ENCODE data around the gene SKOR1.
A peak's percentile ranks its signal among the peaks of the same experiment; 100 is the strongest.

Gene SKOR1

DNA sequence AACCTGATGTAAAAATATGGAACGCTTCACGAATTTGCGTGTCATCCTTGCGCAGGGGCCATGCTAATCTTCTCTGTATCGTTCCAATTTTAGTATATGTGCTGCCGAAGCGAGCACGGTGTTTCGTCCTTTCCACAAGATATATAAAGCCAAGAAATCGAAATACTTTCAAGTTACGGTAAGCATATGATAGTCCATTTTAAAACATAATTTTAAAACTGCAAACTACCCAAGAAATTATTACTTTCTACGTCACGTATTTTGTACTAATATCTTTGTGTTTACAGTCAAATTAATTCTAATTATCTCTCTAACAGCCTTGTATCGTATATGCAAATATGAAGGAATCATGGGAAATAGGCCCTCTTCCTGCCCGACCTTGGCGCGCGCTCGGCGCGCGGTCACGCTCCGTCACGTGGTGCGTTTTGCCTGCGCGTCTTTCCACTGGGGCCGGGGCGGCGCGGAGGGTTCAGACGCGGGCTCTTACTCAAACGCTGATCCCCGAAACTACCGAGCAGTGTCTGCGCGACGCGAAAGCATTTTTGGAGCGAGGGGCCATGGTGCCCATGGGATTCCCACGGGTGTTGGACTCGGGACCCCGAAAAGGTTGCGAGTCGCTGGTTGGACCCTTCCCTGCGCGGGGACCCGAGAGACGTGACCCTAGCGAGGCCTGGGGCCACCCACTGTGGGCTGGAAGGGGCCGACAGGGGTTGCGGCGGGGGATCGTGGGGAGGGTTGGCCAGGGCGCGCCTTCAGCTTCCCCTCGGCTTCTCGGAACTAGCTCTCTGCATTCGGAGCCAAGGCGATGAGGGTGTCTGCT lies 14.8 kb downstream of the SKOR1 start, which contains the start of gene RNU6-1:
TSS of gene RNU6-1 (minus strand) at position 117 of the 820 bp plus-strand sequence.
- Histone ChIP-seq H3K4me1 (ENCODE audit: insufficient read depth, insufficient read length) (peaks cover 15% of the 10 kb centered on the region), H3K9me3 (ENCODE audit: insufficient read depth, low read length) (no peaks in the 10 kb centered on the region), H3K9ac (ENCODE audit: insufficient read length, low read depth) (peak within 1 kb of the TSS; percentile 84), H3K36me3 (ENCODE audit: insufficient read depth, insufficient read length, low read length) (no peaks in the 10 kb centered on the region), H3K4me3 (ENCODE audit: insufficient read length, low read depth) (peak within 1 kb of the TSS; percentile 81), H3K27me3 (ENCODE audit: insufficient read depth, insufficient read length) (peaks cover 31% of the 10 kb centered on the region)
- DNase-seq (ENCODE audit: low read depth, low spot score): no peak
- TF ChIP-seq SUZ12 (IDR thresholded peaks at IDR 0.05; ENCODE audit: extremely low read depth, insufficient read depth, insufficient read length): no peak
- no peak for TF ChIP-seq ZNF274 (IDR thresholded peaks at IDR 0.05; ENCODE audit: low read depth, low read length)
- TF ChIP-seq YY1 (IDR thresholded peaks at IDR 0.05; ENCODE audit: insufficient read depth, insufficient read length): no peak

DNA sequence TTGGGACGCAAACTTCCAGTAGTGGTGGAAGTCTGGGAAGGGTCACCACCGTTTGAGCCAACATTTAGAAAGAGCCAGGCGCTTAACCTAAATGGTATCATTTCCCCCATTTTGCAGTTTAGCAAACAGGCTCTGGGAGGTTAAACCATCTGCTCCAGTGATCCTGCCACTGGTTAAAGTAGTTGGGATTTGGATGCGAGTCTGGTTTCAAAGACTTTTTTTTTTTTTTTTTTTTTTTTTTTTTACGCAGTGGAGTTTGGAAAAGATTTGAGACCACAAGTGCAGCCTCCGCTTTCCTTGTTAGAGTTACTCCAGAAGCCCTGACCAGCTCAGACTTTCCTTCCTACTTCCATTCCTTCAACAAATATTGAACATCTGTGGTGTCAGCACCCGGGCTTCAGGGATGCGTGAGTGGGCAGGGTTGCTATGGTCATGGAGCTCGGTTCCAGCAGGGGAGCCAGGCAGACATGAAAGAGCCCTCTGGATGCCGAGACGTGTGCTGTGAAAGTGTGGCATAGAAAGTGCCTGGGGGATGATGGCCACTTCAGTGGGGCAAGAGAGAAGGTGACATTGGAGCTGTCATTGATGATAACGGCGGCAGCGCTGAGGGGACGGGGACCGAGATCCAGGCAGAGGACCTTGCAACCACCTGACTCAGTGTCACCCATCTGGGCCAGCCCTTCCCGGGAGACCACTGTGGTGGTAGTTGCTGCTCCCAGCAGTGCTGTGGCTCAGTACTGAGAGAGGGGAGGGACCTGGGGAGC lies 15.6 kb downstream of the SKOR1 start:
- Histone ChIP-seq H3K4me3 (ENCODE audit: insufficient read length, low read depth) (peak overlapping the region; percentile 81), H3K9ac (ENCODE audit: insufficient read length, low read depth) (peak overlapping the region; percentile 84), H3K27me3 (ENCODE audit: insufficient read depth, insufficient read length) (peaks cover 23% of the 10 kb centered on the region), H3K4me1 (ENCODE audit: insufficient read depth, insufficient read length) (peaks cover 15% of the 10 kb centered on the region), H3K36me3 (ENCODE audit: insufficient read depth, insufficient read length, low read length) (no peaks in the 10 kb centered on the region), H3K9me3 (ENCODE audit: insufficient read depth, low read length) (no peaks in the 10 kb centered on the region)
- DNase-seq (ENCODE audit: low read depth, low spot score): no peak
- TF ChIP-seq SUZ12 (IDR thresholded peaks at IDR 0.05; ENCODE audit: extremely low read depth, insufficient read depth, insufficient read length): no peak
- TF ChIP-seq YY1 (IDR thresholded peaks at IDR 0.05; ENCODE audit: insufficient read depth, insufficient read length): no peak
- no peak for TF ChIP-seq ZNF274 (IDR thresholded peaks at IDR 0.05; ENCODE audit: low read depth, low read length)

DNA sequence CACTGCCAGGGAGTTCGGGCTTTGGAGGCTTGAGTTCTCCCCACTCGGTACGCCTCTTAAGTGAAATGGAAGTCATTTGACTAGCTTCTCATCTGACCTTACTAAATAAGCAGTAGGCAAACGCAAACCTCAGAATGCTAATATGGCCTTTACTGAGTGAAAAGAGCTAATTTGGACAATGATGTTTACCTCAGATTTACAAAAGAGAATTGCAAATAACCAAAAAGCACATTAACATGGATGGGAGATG lies 16.1 kb downstream of the SKOR1 start:
- no peaks in the 10 kb centered on the region for H3K36me3 ChIP-seq (ENCODE audit: insufficient read depth, insufficient read length, low read length)
- peak overlapping the region; percentile 81 for H3K4me3 ChIP-seq (ENCODE audit: insufficient read length, low read depth)
- H3K9ac ChIP-seq (ENCODE audit: insufficient read length, low read depth): peak overlapping the region; percentile 84
- H3K4me1 ChIP-seq (ENCODE audit: insufficient read depth, insufficient read length): peaks cover 15% of the 10 kb centered on the region
- peaks cover 20% of the 10 kb centered on the region for H3K27me3 ChIP-seq (ENCODE audit: insufficient read depth, insufficient read length)
- no peaks in the 10 kb centered on the region for H3K9me3 ChIP-seq (ENCODE audit: insufficient read depth, low read length)
- DNase-seq (ENCODE audit: low read depth, low spot score): no peak
- TF ChIP-seq ZNF274 (IDR thresholded peaks at IDR 0.05; ENCODE audit: low read depth, low read length): no peak
- no peak for TF ChIP-seq YY1 (IDR thresholded peaks at IDR 0.05; ENCODE audit: insufficient read depth, insufficient read length)
- TF ChIP-seq SUZ12 (IDR thresholded peaks at IDR 0.05; ENCODE audit: extremely low read depth, insufficient read depth, insufficient read length): no peak

DNA sequence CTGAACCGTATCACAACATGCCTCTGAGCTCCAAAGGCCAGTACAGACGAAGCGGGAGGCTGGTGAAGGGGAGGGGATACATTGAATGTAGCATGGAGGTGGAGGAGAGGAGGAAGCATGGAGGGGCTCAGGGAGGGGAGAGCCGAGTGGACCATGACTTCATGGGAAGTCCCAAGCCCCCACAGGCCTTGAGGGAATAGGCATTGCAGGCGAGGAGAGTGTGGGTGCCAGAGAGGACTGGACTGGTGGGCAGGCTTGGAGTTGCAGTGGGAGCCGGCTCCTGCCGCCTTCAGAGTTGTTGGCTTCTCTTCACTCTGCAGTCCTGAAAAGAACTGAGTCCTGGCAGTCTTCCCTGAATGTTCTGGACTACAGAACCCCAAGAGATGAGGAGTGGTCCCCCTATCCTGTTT lies 17.8 kb downstream of the SKOR1 start:
- H3K9ac ChIP-seq (ENCODE audit: insufficient read length, low read depth): peak overlapping the region; percentile 50

DNA sequence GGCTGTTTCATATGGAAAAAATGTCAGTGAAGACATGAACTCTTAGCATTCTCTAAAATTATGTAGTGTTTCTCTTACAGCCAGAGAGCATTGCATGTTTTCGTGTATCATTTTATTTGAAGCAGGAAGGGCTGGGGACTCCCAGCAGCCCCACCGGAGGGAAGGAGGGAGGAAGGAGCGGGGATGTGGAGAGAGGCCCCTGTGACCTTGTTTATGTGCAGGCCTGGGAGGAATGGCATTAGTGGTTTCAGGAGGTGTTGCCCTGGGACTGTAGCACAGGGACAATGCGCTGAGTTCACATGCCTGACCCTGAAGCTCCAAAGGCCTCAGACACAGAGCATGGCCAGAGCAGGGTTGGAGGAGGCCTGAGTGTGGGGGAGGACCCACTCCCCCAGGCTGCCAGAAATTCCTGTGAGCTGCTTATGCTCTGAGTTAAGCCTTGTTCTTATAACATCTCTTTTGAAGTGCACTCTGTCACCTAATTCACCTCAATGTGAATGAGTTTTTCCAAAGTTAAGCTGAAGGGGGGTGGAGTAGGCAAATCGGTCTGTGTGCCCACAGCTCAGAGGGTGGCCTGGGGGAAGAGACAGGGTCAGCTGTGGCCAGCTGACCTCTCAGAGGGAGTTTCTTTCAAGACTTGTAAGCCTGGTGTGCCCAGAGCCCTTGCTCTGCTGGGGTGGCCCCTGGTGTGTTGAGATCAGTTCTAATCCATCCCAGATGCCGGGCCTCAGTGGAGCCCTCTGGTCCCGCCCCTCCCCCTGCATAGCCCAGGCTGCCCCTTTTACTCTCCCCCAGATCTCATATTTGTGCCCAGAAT lies 18.5 kb downstream of the SKOR1 start:
- H3K4me1 ChIP-seq (ENCODE audit: insufficient read depth, insufficient read length): peaks cover 13% of the 10 kb centered on the region

More for the DNA sequence above, 17.8 kb downstream of the SKOR1 start:
- H3K36me3 ChIP-seq (ENCODE audit: insufficient read depth, insufficient read length, low read length): no peaks in the 10 kb centered on the region
- H3K4me3 ChIP-seq (ENCODE audit: insufficient read length, low read depth): no peak overlapping the region
- no peaks in the 10 kb centered on the region for H3K9me3 ChIP-seq (ENCODE audit: insufficient read depth, low read length)
- no peak for TF ChIP-seq ZNF274 (IDR thresholded peaks at IDR 0.05; ENCODE audit: low read depth, low read length)
- no peak for TF ChIP-seq SUZ12 (IDR thresholded peaks at IDR 0.05; ENCODE audit: extremely low read depth, insufficient read depth, insufficient read length)
- no peak for TF ChIP-seq YY1 (IDR thresholded peaks at IDR 0.05; ENCODE audit: insufficient read depth, insufficient read length)
- DNase-seq (ENCODE audit: low read depth, low spot score): no peak
- H3K4me1 ChIP-seq (ENCODE audit: insufficient read depth, insufficient read length): peaks cover 13% of the 10 kb centered on the region
- H3K27me3 ChIP-seq (ENCODE audit: insufficient read depth, insufficient read length): peaks cover 6% of the 10 kb centered on the region

DNA sequence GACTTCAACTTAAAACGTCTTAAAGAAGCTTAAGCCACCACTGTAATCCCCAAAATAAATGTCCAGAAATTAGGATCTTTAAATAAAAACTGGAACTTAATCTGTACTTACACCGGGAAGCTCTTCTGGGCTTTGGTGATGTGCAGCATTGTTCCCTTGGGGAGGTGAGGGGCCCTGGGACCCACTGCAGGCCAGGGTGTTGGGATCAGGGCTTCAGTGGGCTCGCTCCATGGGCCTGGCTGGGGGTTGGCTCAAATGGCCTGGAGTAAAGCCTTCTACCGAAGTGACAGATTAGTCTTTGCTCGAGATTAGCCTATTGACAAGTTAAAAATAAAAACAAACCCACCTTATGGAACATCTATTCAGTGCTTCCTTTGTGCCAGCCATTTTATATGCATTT lies 20.7 kb downstream of the SKOR1 start:
- Histone ChIP-seq H3K4me3 (ENCODE audit: insufficient read length, low read depth) (no peak overlapping the region), H3K9me3 (ENCODE audit: insufficient read depth, low read length) (peaks cover 7% of the 10 kb centered on the region), H3K36me3 (ENCODE audit: insufficient read depth, insufficient read length, low read length) (no peaks in the 10 kb centered on the region), H3K9ac (ENCODE audit: insufficient read length, low read depth) (no peak overlapping the region), H3K4me1 (ENCODE audit: insufficient read depth, insufficient read length) (peaks cover 13% of the 10 kb centered on the region), H3K27me3 (ENCODE audit: insufficient read depth, insufficient read length) (no peaks in the 10 kb centered on the region)
- no peak for DNase-seq (ENCODE audit: low read depth, low spot score)
- TF ChIP-seq SUZ12 (IDR thresholded peaks at IDR 0.05; ENCODE audit: extremely low read depth, insufficient read depth, insufficient read length) (no peak), ZNF274 (IDR thresholded peaks at IDR 0.05; ENCODE audit: low read depth, low read length) (no peak), YY1 (IDR thresholded peaks at IDR 0.05; ENCODE audit: insufficient read depth, insufficient read length) (no peak)

More for the DNA sequence above, 18.5 kb downstream of the SKOR1 start:
- no peak for DNase-seq (ENCODE audit: low read depth, low spot score)
- Histone ChIP-seq H3K36me3 (ENCODE audit: insufficient read depth, insufficient read length, low read length) (no peaks in the 10 kb centered on the region), H3K9ac (ENCODE audit: insufficient read length, low read depth) (peak overlapping the region; percentile 59), H3K9me3 (ENCODE audit: insufficient read depth, low read length) (no peaks in the 10 kb centered on the region), H3K27me3 (ENCODE audit: insufficient read depth, insufficient read length) (no peaks in the 10 kb centered on the region), H3K4me3 (ENCODE audit: insufficient read length, low read depth) (no peak overlapping the region)
- TF ChIP-seq SUZ12 (IDR thresholded peaks at IDR 0.05; ENCODE audit: extremely low read depth, insufficient read depth, insufficient read length) (no peak), YY1 (IDR thresholded peaks at IDR 0.05; ENCODE audit: insufficient read depth, insufficient read length) (no peak), ZNF274 (IDR thresholded peaks at IDR 0.05; ENCODE audit: low read depth, low read length) (no peak)
